ENCODE results near the gene KCNMA1. TPM values are rescaled to one million over a fixed set of nuclear protein-coding genes. Genes with fewer than 3 reads are reported as not detected.
A peak's percentile ranks its signal among the peaks of the same experiment; 100 is the strongest.
"Not testable (repeated sequence)": the region's sequence is repeated elsewhere in the genome, so short reads cannot be mapped to it uniquely, and the experiment has no call there.

The KCNMA1 gene
- total RNA-seq (2012; rRNA removed) = 34.5 and 72.3 TPM in 2 replicates

GRCh38 chr10:77637532-77638320, at the start of gene KCNMA1:
Gene KCNMA1, minus strand, starts transcription at chr10:77637808.
- Histone ChIP-seq H3K9me3 (replicated peaks; ENCODE audit: low read length) (no peaks in the 10 kb centered on the region), H3K27me3 (ENCODE audit: control insufficient read depth, insufficient read depth, low read length) (no peaks in the 10 kb centered on the region), H3K4me3 (ENCODE audit: low read length) (peak within 1 kb of the TSS; percentile 95), H3K36me3 (ENCODE audit: insufficient read depth, low read length) (no peaks in the 10 kb centered on the region), H3K4me1 (ENCODE audit: control insufficient read depth, insufficient read depth, low read length) (peaks cover 39% of the 10 kb centered on the region), H3K4me2 (ENCODE audit: low read length) (peak within 1 kb of the TSS; percentile 95), H3K9ac (ENCODE audit: low read depth, low read length) (peak within 1 kb of the TSS; percentile 77)

GRCh38 chr10:77686650-77687417, 49.2 kb upstream of the KCNMA1 start:
- no peaks in the 10 kb centered on the region for H3K36me3 ChIP-seq (ENCODE audit: insufficient read depth, low read length)
- H3K9me3 ChIP-seq (replicated peaks; ENCODE audit: low read length) = no peaks in the 10 kb centered on the region
- H3K4me2 ChIP-seq (ENCODE audit: low read length) = no peak overlapping the region
- H3K4me1 ChIP-seq (ENCODE audit: control insufficient read depth, insufficient read depth, low read length) = no peaks in the 10 kb centered on the region
- H3K9ac ChIP-seq (ENCODE audit: low read depth, low read length) = no peak overlapping the region
- no peak overlapping the region for H3K4me3 ChIP-seq (ENCODE audit: low read length)
- peaks cover 51% of the 10 kb centered on the region for H3K27me3 ChIP-seq (ENCODE audit: control insufficient read depth, insufficient read depth, low read length)

- H3K27me3 ChIP-seq (ENCODE audit: control insufficient read depth, insufficient read depth, low read length) = peaks cover 50% of the 10 kb centered on the region
These were observed 48.5 kb upstream of the KCNMA1 start for GRCh38 chr10:77686096-77686495.

GRCh38 chr10:77685432-77685831, 47.8 kb upstream of the KCNMA1 start:
- no peak overlapping the region for H3K9ac ChIP-seq (ENCODE audit: low read depth, low read length)
- H3K4me1 ChIP-seq (ENCODE audit: control insufficient read depth, insufficient read depth, low read length) = no peaks in the 10 kb centered on the region
- H3K4me3 ChIP-seq (ENCODE audit: low read length) = no peak overlapping the region
- H3K36me3 ChIP-seq (ENCODE audit: insufficient read depth, low read length) = no peaks in the 10 kb centered on the region
- H3K27me3 ChIP-seq (ENCODE audit: control insufficient read depth, insufficient read depth, low read length) = peaks cover 47% of the 10 kb centered on the region
- H3K9me3 ChIP-seq (replicated peaks; ENCODE audit: low read length) = no peaks in the 10 kb centered on the region
- no peak overlapping the region for H3K4me2 ChIP-seq (ENCODE audit: low read length)

More at GRCh38 chr10:77686096-77686495, 48.5 kb upstream of the KCNMA1 start:
- no peak overlapping the region for H3K4me2 ChIP-seq (ENCODE audit: low read length)
- H3K4me3 ChIP-seq (ENCODE audit: low read length) = no peak overlapping the region
- H3K4me1 ChIP-seq (ENCODE audit: control insufficient read depth, insufficient read depth, low read length) = no peaks in the 10 kb centered on the region
- H3K9ac ChIP-seq (ENCODE audit: low read depth, low read length) = no peak overlapping the region
- no peaks in the 10 kb centered on the region for H3K9me3 ChIP-seq (replicated peaks; ENCODE audit: low read length)
- no peaks in the 10 kb centered on the region for H3K36me3 ChIP-seq (ENCODE audit: insufficient read depth, low read length)

- peaks cover 28% of the 10 kb centered on the region for H3K27me3 ChIP-seq (ENCODE audit: control insufficient read depth, insufficient read depth, low read length)
- not testable (repeated sequence) for H3K36me3 ChIP-seq (ENCODE audit: insufficient read depth, low read length); H3K9ac ChIP-seq (ENCODE audit: low read depth, low read length); H3K9me3 ChIP-seq (replicated peaks; ENCODE audit: low read length); H3K4me3 ChIP-seq (ENCODE audit: low read length); H3K4me1 ChIP-seq (ENCODE audit: control insufficient read depth, insufficient read depth, low read length); H3K4me2 ChIP-seq (ENCODE audit: low read length)
These were observed 45.5 kb upstream of the KCNMA1 start for GRCh38 chr10:77683088-77683432.

GRCh38 chr10:77682393-77683087, 44.9 kb upstream of the KCNMA1 start:
- Histone ChIP-seq H3K4me2 (ENCODE audit: low read length) (no peak overlapping the region), H3K27me3 (ENCODE audit: control insufficient read depth, insufficient read depth, low read length) (peaks cover 25% of the 10 kb centered on the region), H3K9ac (ENCODE audit: low read depth, low read length) (no peak overlapping the region), H3K4me1 (ENCODE audit: control insufficient read depth, insufficient read depth, low read length) (no peaks in the 10 kb centered on the region), H3K9me3 (replicated peaks; ENCODE audit: low read length) (no peaks in the 10 kb centered on the region), H3K4me3 (ENCODE audit: low read length) (no peak overlapping the region), H3K36me3 (ENCODE audit: insufficient read depth, low read length) (no peaks in the 10 kb centered on the region)

- H3K4me3 ChIP-seq (ENCODE audit: low read length) = no peak overlapping the region
- no peak overlapping the region for H3K9ac ChIP-seq (ENCODE audit: low read depth, low read length)
- no peak overlapping the region for H3K4me2 ChIP-seq (ENCODE audit: low read length)
- H3K36me3 ChIP-seq (ENCODE audit: insufficient read depth, low read length) = no peaks in the 10 kb centered on the region
- peaks cover 19% of the 10 kb centered on the region for H3K27me3 ChIP-seq (ENCODE audit: control insufficient read depth, insufficient read depth, low read length)
- no peaks in the 10 kb centered on the region for H3K9me3 ChIP-seq (replicated peaks; ENCODE audit: low read length)
- no peaks in the 10 kb centered on the region for H3K4me1 ChIP-seq (ENCODE audit: control insufficient read depth, insufficient read depth, low read length)
These were observed 44.2 kb upstream of the KCNMA1 start for GRCh38 chr10:77681839-77682238.

- no peak overlapping the region for H3K4me3 ChIP-seq (ENCODE audit: low read length)
- no peaks in the 10 kb centered on the region for H3K36me3 ChIP-seq (ENCODE audit: insufficient read depth, low read length)
- no peaks in the 10 kb centered on the region for H3K4me1 ChIP-seq (ENCODE audit: control insufficient read depth, insufficient read depth, low read length)
- H3K9ac ChIP-seq (ENCODE audit: low read depth, low read length) = no peak overlapping the region
- peaks cover 11% of the 10 kb centered on the region for H3K27me3 ChIP-seq (ENCODE audit: control insufficient read depth, insufficient read depth, low read length)
- no peak overlapping the region for H3K4me2 ChIP-seq (ENCODE audit: low read length)
- no peaks in the 10 kb centered on the region for H3K9me3 ChIP-seq (replicated peaks; ENCODE audit: low read length)
These were observed 43.2 kb upstream of the KCNMA1 start for GRCh38 chr10:77680811-77681210.

- Histone ChIP-seq H3K36me3 (ENCODE audit: insufficient read depth, low read length) (no peaks in the 10 kb centered on the region), H3K9ac (ENCODE audit: low read depth, low read length) (no peak overlapping the region), H3K4me1 (ENCODE audit: control insufficient read depth, insufficient read depth, low read length) (no peaks in the 10 kb centered on the region), H3K27me3 (ENCODE audit: control insufficient read depth, insufficient read depth, low read length) (peaks cover 9% of the 10 kb centered on the region), H3K4me2 (ENCODE audit: low read length) (no peak overlapping the region), H3K9me3 (replicated peaks; ENCODE audit: low read length) (no peaks in the 10 kb centered on the region), H3K4me3 (ENCODE audit: low read length) (no peak overlapping the region)
These were observed 42.5 kb upstream of the KCNMA1 start for GRCh38 chr10:77680065-77680464.

- H3K27me3 ChIP-seq (ENCODE audit: control insufficient read depth, insufficient read depth, low read length) = peaks cover 9% of the 10 kb centered on the region
- no peak overlapping the region for H3K4me2 ChIP-seq (ENCODE audit: low read length)
- H3K9me3 ChIP-seq (replicated peaks; ENCODE audit: low read length) = no peaks in the 10 kb centered on the region
- H3K9ac ChIP-seq (ENCODE audit: low read depth, low read length) = no peak overlapping the region
- H3K4me1 ChIP-seq (ENCODE audit: control insufficient read depth, insufficient read depth, low read length) = no peaks in the 10 kb centered on the region
- H3K4me3 ChIP-seq (ENCODE audit: low read length) = no peak overlapping the region
- no peaks in the 10 kb centered on the region for H3K36me3 ChIP-seq (ENCODE audit: insufficient read depth, low read length)
These were observed 41.6 kb upstream of the KCNMA1 start for GRCh38 chr10:77679217-77679616.

- H3K4me3 ChIP-seq (ENCODE audit: low read length) = no peak overlapping the region
These were observed 40.5 kb upstream of the KCNMA1 start for GRCh38 chr10:77678146-77678545.

More at GRCh38 chr10:77678146-77678545, 40.5 kb upstream of the KCNMA1 start:
- no peak overlapping the region for H3K4me2 ChIP-seq (ENCODE audit: low read length)
- no peaks in the 10 kb centered on the region for H3K4me1 ChIP-seq (ENCODE audit: control insufficient read depth, insufficient read depth, low read length)
- no peaks in the 10 kb centered on the region for H3K36me3 ChIP-seq (ENCODE audit: insufficient read depth, low read length)
- H3K9ac ChIP-seq (ENCODE audit: low read depth, low read length) = no peak overlapping the region
- peaks cover 9% of the 10 kb centered on the region for H3K27me3 ChIP-seq (ENCODE audit: control insufficient read depth, insufficient read depth, low read length)
- H3K9me3 ChIP-seq (replicated peaks; ENCODE audit: low read length) = no peaks in the 10 kb centered on the region

Measured in skeletal muscle satellite cell (primary cell).